22Rv1 (cell line): ENCODE data around the gene FARS2.

Experiments used
- CTCF ChIP-seq: fragments of 450-650 bp; IDR thresholded peaks from 2 replicates; pipeline ENCODE4 v1.5.1; 2017; ENCODE audit warnings: mild to moderate bottlenecking
- ZFX ChIP-seq: fragments of 450-650 bp; IDR thresholded peaks from 2 replicates; pipeline ENCODE4 v1.6.1; 2017; ENCODE audit warnings: antibody characterized with exemption, borderline replicate concordance

GRCh38 chr6:5761370-5761769 is 500.1 kb downstream of the FARS2 start:
- TF ChIP-seq CTCF (no peak), ZFX (no peak)
